G401.6 (cell line): ENCODE results near the gene WDR90.
"Not testable (repeated sequence)": the region's sequence is repeated elsewhere in the genome, so short reads cannot be mapped to it uniquely, and the experiment has no call there.

Experiments
- FAIRE-seq: peaks from 2 replicates; lab custom pipeline; 2012; peaks lifted over from hg19 to GRCh38; lab: Jason Lieb, UNC

WDR90 gene

GRCh38 chr16:677316-678190 is 28.4 kb downstream of the WDR90 start:
- FAIRE-seq, result no peak

- no peak for FAIRE-seq
These were observed 29.2 kb downstream of the WDR90 start for GRCh38 chr16:678209-678857.

GRCh38 chr16:678858-679813 is 30.0 kb downstream of the WDR90 start:
- FAIRE-seq, result no peak

- FAIRE-seq, result no peak
These were observed 30.9 kb downstream of the WDR90 start, which contains the start of gene STUB1 for GRCh38 chr16:679814-680624. TSS of gene STUB1 (plus strand) at chr16:680410. CDS start at chr16:680526, 116 bp downstream.

- FAIRE-seq, result no peak
These were observed 31.4 kb downstream of the WDR90 start for GRCh38 chr16:680625-680945.

- no peak for FAIRE-seq
These were observed 32.0 kb downstream of the WDR90 start for GRCh38 chr16:680967-681745.

GRCh38 chr16:681746-682427 is 32.7 kb downstream of the WDR90 start:
- FAIRE-seq, result no peak

GRCh38 chr16:682493-683395 is 33.6 kb downstream of the WDR90 start:
- no peak for FAIRE-seq

GRCh38 chr16:683396-684070 is 34.4 kb downstream of the WDR90 start:
- no peak for FAIRE-seq

GRCh38 chr16:684071-684794 is 35.1 kb downstream of the WDR90 start, which contains the start of gene JMJD8:
TSS of gene JMJD8 (minus strand) at chr16:684334. CDS start at chr16:684319, 15 bp downstream.
- no peak for FAIRE-seq

- no peak for FAIRE-seq
These were observed 36.0 kb downstream of the WDR90 start for GRCh38 chr16:684961-685696.

- FAIRE-seq, result no peak
These were observed 36.8 kb downstream of the WDR90 start for GRCh38 chr16:685967-686366.

- no peak for FAIRE-seq
These were observed 37.5 kb downstream of the WDR90 start for GRCh38 chr16:686459-687260.

GRCh38 chr16:687499-687898 is 38.3 kb downstream of the WDR90 start:
- FAIRE-seq, result no peak

GRCh38 chr16:689175-689897 is 40.2 kb downstream of the WDR90 start:
- FAIRE-seq, result no peak

- FAIRE-seq, result not testable (repeated sequence)
These were observed 42.1 kb downstream of the WDR90 start for GRCh38 chr16:691242-691641.
